Measurements from ENCODE around the gene SPRED2.

The SPRED2 gene

DNA sequence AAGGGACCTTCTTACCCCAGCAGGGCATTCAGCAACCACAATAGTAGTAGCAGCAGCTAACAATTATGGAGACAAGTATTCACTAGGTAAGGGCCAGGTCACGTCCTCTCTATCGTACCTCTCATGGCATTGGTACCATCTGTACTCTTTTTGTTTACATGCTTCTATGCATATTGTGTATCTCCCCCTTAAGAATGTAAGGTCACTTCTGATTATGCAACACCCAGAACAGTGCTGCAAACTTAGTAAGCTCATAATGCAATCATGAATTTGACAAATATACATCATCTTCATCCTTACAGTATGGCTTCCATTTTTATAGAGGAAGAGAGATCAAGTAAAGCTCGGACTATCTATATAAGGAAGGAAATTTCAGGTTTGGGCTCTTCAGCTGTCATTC, 46.1 kb downstream of the SPRED2 start:
- ATAC-seq (ENCODE audit: insufficient read depth, low read depth): no peak
- H3K27ac ChIP-seq (ENCODE audit: low read length): no peak overlapping the region
- no peak overlapping the region for H2AFZ ChIP-seq (ENCODE audit: low read depth, low read length)
- no peak overlapping the region for H3K4me2 ChIP-seq (ENCODE audit: insufficient read depth, low read length)
- DNase-seq: no peak
- peaks cover 86% of the 10 kb centered on the region for H3K79me2 ChIP-seq (ENCODE audit: insufficient read depth, low read length)
- H4K20me1 ChIP-seq (ENCODE audit: insufficient read depth, low read length): peaks cover 82% of the 10 kb centered on the region
- H3K27me3 ChIP-seq (ENCODE audit: insufficient read depth, low read length, poor library complexity): no peaks in the 10 kb centered on the region
- no peak for TF ChIP-seq EZH2 (IDR thresholded peaks at IDR 0.05; ENCODE audit: borderline replicate concordance, low read depth, low read length, severe bottlenecking)
- TF ChIP-seq, protein P1, sequence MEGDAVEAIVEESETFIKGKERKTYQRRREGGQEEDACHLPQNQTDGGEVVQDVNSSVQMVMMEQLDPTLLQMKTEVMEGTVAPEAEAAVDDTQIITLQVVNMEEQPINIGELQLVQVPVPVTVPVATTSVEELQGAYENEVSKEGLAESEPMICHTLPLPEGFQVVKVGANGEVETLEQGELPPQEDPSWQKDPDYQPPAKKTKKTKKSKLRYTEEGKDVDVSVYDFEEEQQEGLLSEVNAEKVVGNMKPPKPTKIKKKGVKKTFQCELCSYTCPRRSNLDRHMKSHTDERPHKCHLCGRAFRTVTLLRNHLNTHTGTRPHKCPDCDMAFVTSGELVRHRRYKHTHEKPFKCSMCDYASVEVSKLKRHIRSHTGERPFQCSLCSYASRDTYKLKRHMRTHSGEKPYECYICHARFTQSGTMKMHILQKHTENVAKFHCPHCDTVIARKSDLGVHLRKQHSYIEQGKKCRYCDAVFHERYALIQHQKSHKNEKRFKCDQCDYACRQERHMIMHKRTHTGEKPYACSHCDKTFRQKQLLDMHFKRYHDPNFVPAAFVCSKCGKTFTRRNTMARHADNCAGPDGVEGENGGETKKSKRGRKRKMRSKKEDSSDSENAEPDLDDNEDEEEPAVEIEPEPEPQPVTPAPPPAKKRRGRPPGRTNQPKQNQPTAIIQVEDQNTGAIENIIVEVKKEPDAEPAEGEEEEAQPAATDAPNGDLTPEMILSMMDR (IDR thresholded peaks at IDR 0.05; ENCODE audit: borderline replicate concordance, extremely low read depth, low read length, poor library complexity, severe bottlenecking): no peak
- peaks cover 52% of the 10 kb centered on the region for H3K4me1 ChIP-seq (ENCODE audit: insufficient read depth, low read length)
- no peak overlapping the region for H3K4me3 ChIP-seq (ENCODE audit: low read depth in 1 of 2, low read length in 2 of 2)
- no peaks in the 10 kb centered on the region for H3K9me3 ChIP-seq (ENCODE audit: insufficient read depth, low read length, severe bottlenecking)
- H3K36me3 ChIP-seq (ENCODE audit: insufficient read depth, low read length): peaks cover 6% of the 10 kb centered on the region
- H3K9ac ChIP-seq (ENCODE audit: low read depth, low read length): no peak overlapping the region

DNA sequence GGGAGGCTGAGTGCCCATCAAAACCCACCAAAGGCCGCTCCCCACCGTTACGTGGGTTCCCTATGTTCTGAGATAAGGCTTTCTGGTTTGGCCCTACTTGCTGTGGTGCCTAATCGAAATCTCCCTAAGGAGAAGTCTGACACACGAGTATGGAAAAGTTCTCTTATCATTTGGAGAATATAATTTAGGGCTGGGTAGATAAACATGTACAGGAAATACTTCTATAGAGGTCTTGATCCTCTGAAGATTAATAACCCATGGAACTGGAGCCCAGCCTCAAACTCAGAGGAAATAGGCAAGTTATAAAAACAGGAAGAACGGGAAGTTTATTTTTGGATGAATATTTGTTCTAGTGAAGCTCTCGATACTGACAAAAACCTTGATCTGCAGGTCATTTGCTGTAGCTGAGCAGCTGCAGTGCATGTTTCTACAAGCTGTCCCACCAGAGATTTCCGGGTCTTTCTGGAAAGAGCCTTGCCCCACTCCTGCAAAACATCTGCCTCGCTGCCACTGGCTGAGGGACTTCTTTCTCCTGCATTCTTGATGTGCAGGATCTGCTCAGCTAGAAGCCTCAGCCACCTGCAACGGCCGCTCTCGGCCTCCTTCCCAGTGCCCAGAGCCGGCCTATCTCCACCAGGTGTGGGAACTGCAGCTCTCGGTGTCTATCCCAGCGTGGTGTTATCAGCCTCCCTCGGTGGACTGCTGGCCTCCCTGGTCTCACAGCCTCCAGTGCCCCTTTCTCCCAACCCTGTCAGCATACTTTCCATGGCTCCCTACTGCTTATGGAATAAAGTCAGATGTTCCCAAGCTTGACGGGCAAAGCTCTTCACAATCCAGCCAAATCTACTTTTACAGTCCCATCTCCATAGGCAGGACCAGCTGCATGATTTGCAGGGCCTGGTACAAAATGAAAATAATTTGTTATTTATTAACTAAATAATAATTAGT, 48.6 kb downstream of the SPRED2 start:
- no peak for TF ChIP-seq EZH2 (IDR thresholded peaks at IDR 0.05; ENCODE audit: borderline replicate concordance, low read depth, low read length, severe bottlenecking)
- TF ChIP-seq, protein P1 (IDR thresholded peaks at IDR 0.05; ENCODE audit: borderline replicate concordance, extremely low read depth, low read length, poor library complexity, severe bottlenecking): no peak
- DNase-seq: no peak
- Histone ChIP-seq H4K20me1 (ENCODE audit: insufficient read depth, low read length) (peaks cover 82% of the 10 kb centered on the region), H3K27me3 (ENCODE audit: insufficient read depth, low read length, poor library complexity) (no peaks in the 10 kb centered on the region), H3K4me1 (ENCODE audit: insufficient read depth, low read length) (peaks cover 49% of the 10 kb centered on the region), H3K79me2 (ENCODE audit: insufficient read depth, low read length) (peaks cover 86% of the 10 kb centered on the region), H3K9ac (ENCODE audit: low read depth, low read length) (peak overlapping the region; percentile 38), H3K27ac (ENCODE audit: low read length) (peak overlapping the region; percentile 77), H2AFZ (ENCODE audit: low read depth, low read length) (no peak overlapping the region), H3K4me2 (ENCODE audit: insufficient read depth, low read length) (peak overlapping the region; percentile 60), H3K4me3 (ENCODE audit: low read depth in 1 of 2, low read length in 2 of 2) (peak overlapping the region in 1 of 2 experiments; percentile 30; a peak in 2 of 4 replicates), H3K9me3 (ENCODE audit: insufficient read depth, low read length, severe bottlenecking) (no peaks in the 10 kb centered on the region), H3K36me3 (ENCODE audit: insufficient read depth, low read length) (peaks cover 15% of the 10 kb centered on the region)
- no peak for ATAC-seq (ENCODE audit: insufficient read depth, low read depth)

DNA sequence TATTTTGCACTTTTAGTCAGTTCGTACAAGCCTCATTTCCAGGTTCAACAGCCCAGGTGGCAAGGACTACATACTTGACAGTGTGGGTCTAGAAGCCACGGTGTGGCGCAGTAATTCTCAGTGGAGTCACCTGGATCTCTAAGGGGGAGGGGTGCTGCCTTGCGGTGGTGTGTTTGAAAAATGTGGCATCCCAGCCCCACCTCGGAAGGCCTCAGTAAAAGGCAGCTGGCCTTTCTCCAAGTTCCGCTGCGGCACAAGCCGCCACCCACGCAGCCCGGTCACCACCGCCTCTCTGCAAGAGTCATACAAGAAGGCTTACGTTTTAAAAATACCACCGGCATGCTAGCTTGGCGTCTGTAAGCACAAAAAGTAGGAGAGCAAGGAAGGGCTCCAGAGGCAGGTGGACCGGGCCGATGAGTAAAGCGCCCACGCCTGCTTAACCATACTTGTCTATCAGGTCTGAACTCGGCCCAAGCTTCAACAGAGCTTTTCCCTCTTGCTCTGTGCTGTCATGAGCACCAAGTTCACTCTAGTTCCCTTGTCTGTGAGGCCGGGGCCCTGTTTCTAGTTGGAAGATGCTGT, 49.5 kb downstream of the SPRED2 start:
- peak overlapping the region in 1 of 2 experiments; percentile 24; a peak in 2 of 4 replicates for H3K4me3 ChIP-seq (ENCODE audit: low read depth in 1 of 2, low read length in 2 of 2)
- H3K9ac ChIP-seq (ENCODE audit: low read depth, low read length): peak overlapping the region; percentile 38
- peaks cover 49% of the 10 kb centered on the region for H3K4me1 ChIP-seq (ENCODE audit: insufficient read depth, low read length)
- TF ChIP-seq, protein P1 (IDR thresholded peaks at IDR 0.05; ENCODE audit: borderline replicate concordance, extremely low read depth, low read length, poor library complexity, severe bottlenecking): peak; percentile 73
- TF ChIP-seq EZH2 (IDR thresholded peaks at IDR 0.05; ENCODE audit: borderline replicate concordance, low read depth, low read length, severe bottlenecking): no peak
- no peaks in the 10 kb centered on the region for H3K9me3 ChIP-seq (ENCODE audit: insufficient read depth, low read length, severe bottlenecking)
- peaks cover 81% of the 10 kb centered on the region for H4K20me1 ChIP-seq (ENCODE audit: insufficient read depth, low read length)
- no peaks in the 10 kb centered on the region for H3K27me3 ChIP-seq (ENCODE audit: insufficient read depth, low read length, poor library complexity)
- peaks cover 17% of the 10 kb centered on the region for H3K36me3 ChIP-seq (ENCODE audit: insufficient read depth, low read length)
- no peak overlapping the region for H2AFZ ChIP-seq (ENCODE audit: low read depth, low read length)
- peak overlapping the region; percentile 77 for H3K27ac ChIP-seq (ENCODE audit: low read length)
- peaks cover 86% of the 10 kb centered on the region for H3K79me2 ChIP-seq (ENCODE audit: insufficient read depth, low read length)
- DNase-seq (peak; percentile 95), ATAC-seq (ENCODE audit: insufficient read depth, low read depth) (peak; percentile 87)
- peak overlapping the region; percentile 60 for H3K4me2 ChIP-seq (ENCODE audit: insufficient read depth, low read length)

Measured in DND-41 (cell line).